HepG2 (cell line): Measurements from ENCODE around the gene SCP2. TPM values are rescaled to one million over a fixed set of nuclear protein-coding genes. Genes with fewer than 3 reads are reported as not detected.

Experiments
- ASH2L ChIP-seq: fragments of 300-600, 200-600 bp; sonication (generic); IDR thresholded peaks from 2 replicates; pipeline ENCODE4 v1.7.0; 2017; ENCODE audit warnings: low read depth, mild to moderate bottlenecking, moderate library complexity, mixed read lengths, low read length; ENCODE audit not compliant: insufficient read length
- BRCA1 ChIP-seq: sonication (generic); formaldehyde crosslinking; IDR thresholded peaks from 2 replicates; pipeline ENCODE4 v1.4.0; 2020; ENCODE audit warnings: missing genetic modification reagents
- CBX1 ChIP-seq: IDR thresholded peaks from one replicate; pipeline ENCODE4 v1.6.1; 2016; ENCODE audit warnings: antibody characterized with exemption, low read depth
- ELF4 ChIP-seq: sonication (generic); formaldehyde crosslinking; IDR thresholded peaks from 2 replicates; pipeline ENCODE4 v1.5.0; 2020; ENCODE audit warnings: missing genetic modification reagents, mild to moderate bottlenecking, moderate library complexity, borderline replicate concordance
- ELK4 ChIP-seq: sonication (generic); formaldehyde crosslinking; IDR thresholded peaks from 2 replicates; pipeline ENCODE4 v1.9.0; 2021; ENCODE audit warnings: missing genetic modification reagents, borderline replicate concordance
- FOXJ3 ChIP-seq: sonication (generic); formaldehyde crosslinking; IDR thresholded peaks from 2 replicates; pipeline ENCODE4 v1.4.0; 2020; ENCODE audit warnings: missing genetic modification reagents, mild to moderate bottlenecking, borderline replicate concordance
- FOXK1 ChIP-seq: sonication (generic); formaldehyde crosslinking; IDR thresholded peaks from 2 replicates; pipeline ENCODE4 v1.4.0; 2020; ENCODE audit warnings: low read depth, missing genetic modification reagents, borderline replicate concordance
- FOXP1 ChIP-seq, 2 experiments: fragments of 450-650 bp in 1 of 2; IDR thresholded peaks; 2 replicates each; pipeline ENCODE4 v1.6.1; 2017 to 2018; ENCODE audit warnings: antibody characterized with exemption in 1 of 2
- GATAD2A ChIP-seq: IDR thresholded peaks from 2 replicates; pipeline ENCODE4 v1.6.1; 2016
- HNF4G ChIP-seq, 2 experiments: sonication (generic) in 1 of 2; formaldehyde crosslinking in 1 of 2; IDR thresholded peaks; 2 replicates each; pipeline versions ENCODE4 v1.4.0 to v1.6.1; 2011 to 2020; ENCODE audit warnings: borderline replicate concordance in 2 of 2, low read depth in 2 of 2, mild to moderate bottlenecking in 2 of 2, low read length in 1 of 2, missing genetic modification reagents in 1 of 2, moderate library complexity in 1 of 2
- KMT2B ChIP-seq: IDR thresholded peaks from 2 replicates; pipeline ENCODE4 v1.6.1; 2016; ENCODE audit warnings: missing genetic modification reagents, missing compliant biosample characterization
- LCORL ChIP-seq, 2 experiments: fragments of 450-650 bp in 1 of 2; sonication (generic) in 1 of 2; formaldehyde crosslinking in 1 of 2; IDR thresholded peaks; 2 replicates each; pipeline versions ENCODE4 v1.5.0 to v1.6.1; 2017 to 2020; ENCODE audit warnings: antibody characterized with exemption in 1 of 2, missing genetic modification reagents in 1 of 2
- MED13 ChIP-seq: sonication (generic); formaldehyde crosslinking; IDR thresholded peaks from 2 replicates; pipeline ENCODE4 v1.5.0; 2020; ENCODE audit warnings: missing genetic modification reagents
- NCOA2 ChIP-seq: sonication (generic); formaldehyde crosslinking; IDR thresholded peaks from 2 replicates; pipeline ENCODE4 v1.8.0; 2022; ENCODE audit warnings: inconsistent platforms
- PHF21A ChIP-seq: sonication (generic); formaldehyde crosslinking; IDR thresholded peaks from 2 replicates; pipeline ENCODE4 v1.5.0; 2020; ENCODE audit warnings: mild to moderate bottlenecking, missing genetic modification reagents
- RCOR2 ChIP-seq: IDR thresholded peaks from 2 replicates; pipeline ENCODE4 v1.6.1; 2016; ENCODE audit warnings: missing biosample characterization, missing genetic modification reagents
- RORA ChIP-seq: sonication (generic); formaldehyde crosslinking; IDR thresholded peaks from 2 replicates; pipeline ENCODE4 v1.5.0; 2020; ENCODE audit warnings: mild to moderate bottlenecking, missing genetic modification reagents, moderate library complexity
- SMAD3 ChIP-seq: sonication (generic); formaldehyde crosslinking; IDR thresholded peaks from 2 replicates; pipeline ENCODE4 v1.4.0; 2020; ENCODE audit warnings: missing genetic modification reagents
- SOX5 ChIP-seq: IDR thresholded peaks from 2 replicates; pipeline ENCODE4 v1.6.1; 2016; ENCODE audit warnings: borderline replicate concordance
- SOX6 ChIP-seq, 2 experiments: fragments of 450-650 bp in 1 of 2; sonication (generic) in 1 of 2; formaldehyde crosslinking in 1 of 2; IDR thresholded peaks; 2 replicates each; pipeline versions ENCODE4 v1.4.0 to v1.6.1; 2017 to 2020; ENCODE audit warnings: antibody characterized with exemption in 1 of 2, mild to moderate bottlenecking in 1 of 2, missing genetic modification reagents in 1 of 2
- YEATS4 ChIP-seq: sonication (generic); formaldehyde crosslinking; IDR thresholded peaks from 2 replicates; pipeline ENCODE4 v1.4.0; 2020; ENCODE audit warnings: missing genetic modification reagents, borderline replicate concordance
- ZNF335 ChIP-seq: sonication (generic); formaldehyde crosslinking; IDR thresholded peaks from 2 replicates; pipeline ENCODE4 v1.4.0; 2020; ENCODE audit warnings: missing genetic modification reagents
- ZNF576 ChIP-seq: sonication (generic); formaldehyde crosslinking; IDR thresholded peaks from 2 replicates; pipeline ENCODE4 v1.4.0; 2020; ENCODE audit warnings: mild to moderate bottlenecking, missing genetic modification reagents
- ZNF614 ChIP-seq: IDR thresholded peaks from 2 replicates; pipeline ENCODE4 v1.6.1; 2018; ENCODE audit warnings: missing biosample characterization, missing genetic modification reagents, inconsistent platforms, borderline replicate concordance
- ZNF7 ChIP-seq: IDR thresholded peaks from 2 replicates; pipeline ENCODE4 v1.6.1; 2016; ENCODE audit warnings: missing biosample characterization, missing genetic modification reagents
- polyA plus RNA-seq, 8 experiments: library from polyadenylated mRNA; depleted of rRNA in 3 of 8; stranded (reverse) in 7 of 8; unstranded in 1 of 8; fragments of >200 nt; fragmentation: Illumina TruSeq in 4 of 8; extraction: Trizol in 4 of 8; gene quantifications; 2 replicates each; pipeline versions ENCODE4 v1.2.1 to v1.2.3, GENCODE V29; 2011 to 2016; ENCODE audit warnings: low read depth in 4 of 8, missing spikeins in 1 of 8, mixed read lengths in 1 of 8; ENCODE audit not compliant: insufficient read depth in 1 of 8
- total RNA-seq, 5 experiments: library from RNA; depleted of rRNA; stranded (reverse); fragments of >200 nt; fragmentation: Illumina TruSeq; extraction: Trizol; gene quantifications; 2 replicates each; pipeline ENCODE4 v1.2.3, GENCODE V29; 2016; ENCODE audit warnings: low read depth in 1 of 5
- TF ChIP-seq, protein P1 (sequence below): sonication (generic); formaldehyde crosslinking; conservative IDR thresholded peaks from 2 replicates; pipeline ENCODE4 v1.4.0; 2020; ENCODE audit warnings: mild to moderate bottlenecking, missing genetic modification reagents, moderate library complexity

The SCP2 gene
- total and polyA plus RNA-seq, 2 of the 13 experiments (the other 11 are each of a cell fraction or from before 2014, with no cell fraction given): 59.0 to 133 TPM

DNA sequence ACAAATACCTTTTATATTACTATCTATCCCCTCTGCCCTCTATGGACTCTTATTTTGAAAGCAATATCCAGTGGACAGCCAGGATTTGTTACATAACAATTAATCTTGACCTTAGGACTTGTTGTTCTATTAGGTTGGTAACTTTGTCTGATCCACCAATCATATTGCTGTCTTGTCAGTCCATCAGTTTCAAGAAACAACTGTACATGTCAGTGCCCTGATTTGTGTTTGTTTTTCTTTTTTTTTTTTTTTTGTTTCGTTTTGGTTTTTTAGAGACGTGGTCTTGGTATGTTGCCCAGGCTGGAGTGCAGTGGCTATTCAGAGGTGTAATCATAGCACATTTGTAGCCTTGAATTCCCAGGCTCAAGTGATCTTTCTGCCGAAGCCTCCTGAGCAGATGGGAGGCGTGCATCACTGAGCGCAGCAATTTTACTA, 1.5 kb upstream of the SCP2 start (continued):
- TF ChIP-seq PHF21A (CRISPR knock-in tag) (peak; percentile 84), ZNF614 (CRISPR knock-in tag) (peak; percentile 54; the same call in 1 of the 2 replicates), FOXJ3 (peak; percentile 44; the same call in 1 of the 2 replicates), MED13 (no peak), SOX6 (IDR thresholded peaks at IDR 0.05) (no peak), SOX6 (CRISPR knock-in tag; IDR thresholded peaks at IDR 0.05) (peak; percentile 84), ASH2L (peak; percentile 69), NCOA2 (CRISPR knock-in tag) (peak; percentile 39; the same call in 1 of the 2 replicates), GATAD2A (CRISPR knock-in tag) (peak; percentile 84), HNF4G (IDR thresholded peaks at IDR 0.05; ENCODE audit: borderline replicate concordance, low read depth, low read length) (peak; percentile 83), HNF4G (CRISPR knock-in tag; IDR thresholded peaks at IDR 0.05; ENCODE audit: borderline replicate concordance, low read depth) (no peak), SOX5 (CRISPR knock-in tag) (peak; percentile 80), ZNF7 (CRISPR knock-in tag) (no peak), ELF4 (CRISPR knock-in tag) (no peak), SMAD3 (CRISPR knock-in tag) (0 out of 2 replicates have a peak, but pooled peaks have one; percentile 19), RCOR2 (CRISPR knock-in tag) (peak; percentile 80; the same call in 1 of the 2 replicates), YEATS4 (CRISPR knock-in tag) (0 out of 2 replicates have a peak, but pooled peaks have one; percentile 38), FOXK1 (CRISPR knock-in tag) (peak; percentile 71; the same call in 1 of the 2 replicates), ELK4 (CRISPR knock-in tag) (no peak), CBX1 (no peak), ZNF576 (CRISPR knock-in tag) (no peak), LCORL (IDR thresholded peaks at IDR 0.05) (peak; percentile 65; the same call in 1 of the 2 replicates), LCORL (CRISPR knock-in tag; IDR thresholded peaks at IDR 0.05) (no peak), BRCA1 (CRISPR knock-in tag) (0 out of 2 replicates have a peak, but pooled peaks have one; percentile 34), RORA (CRISPR knock-in tag) (no peak), ZNF335 (CRISPR knock-in tag) (0 out of 2 replicates have a peak, but pooled peaks have one; percentile 48), KMT2B (CRISPR knock-in tag) (peak; percentile 54; the same call in 1 of the 2 replicates), FOXP1 (IDR thresholded peaks at IDR 0.05) (peak; percentile 54; the same call in 1 of the 2 replicates), FOXP1 (CRISPR knock-in tag; IDR thresholded peaks at IDR 0.05) (peak; percentile 79)
- TF ChIP-seq, protein P1, sequence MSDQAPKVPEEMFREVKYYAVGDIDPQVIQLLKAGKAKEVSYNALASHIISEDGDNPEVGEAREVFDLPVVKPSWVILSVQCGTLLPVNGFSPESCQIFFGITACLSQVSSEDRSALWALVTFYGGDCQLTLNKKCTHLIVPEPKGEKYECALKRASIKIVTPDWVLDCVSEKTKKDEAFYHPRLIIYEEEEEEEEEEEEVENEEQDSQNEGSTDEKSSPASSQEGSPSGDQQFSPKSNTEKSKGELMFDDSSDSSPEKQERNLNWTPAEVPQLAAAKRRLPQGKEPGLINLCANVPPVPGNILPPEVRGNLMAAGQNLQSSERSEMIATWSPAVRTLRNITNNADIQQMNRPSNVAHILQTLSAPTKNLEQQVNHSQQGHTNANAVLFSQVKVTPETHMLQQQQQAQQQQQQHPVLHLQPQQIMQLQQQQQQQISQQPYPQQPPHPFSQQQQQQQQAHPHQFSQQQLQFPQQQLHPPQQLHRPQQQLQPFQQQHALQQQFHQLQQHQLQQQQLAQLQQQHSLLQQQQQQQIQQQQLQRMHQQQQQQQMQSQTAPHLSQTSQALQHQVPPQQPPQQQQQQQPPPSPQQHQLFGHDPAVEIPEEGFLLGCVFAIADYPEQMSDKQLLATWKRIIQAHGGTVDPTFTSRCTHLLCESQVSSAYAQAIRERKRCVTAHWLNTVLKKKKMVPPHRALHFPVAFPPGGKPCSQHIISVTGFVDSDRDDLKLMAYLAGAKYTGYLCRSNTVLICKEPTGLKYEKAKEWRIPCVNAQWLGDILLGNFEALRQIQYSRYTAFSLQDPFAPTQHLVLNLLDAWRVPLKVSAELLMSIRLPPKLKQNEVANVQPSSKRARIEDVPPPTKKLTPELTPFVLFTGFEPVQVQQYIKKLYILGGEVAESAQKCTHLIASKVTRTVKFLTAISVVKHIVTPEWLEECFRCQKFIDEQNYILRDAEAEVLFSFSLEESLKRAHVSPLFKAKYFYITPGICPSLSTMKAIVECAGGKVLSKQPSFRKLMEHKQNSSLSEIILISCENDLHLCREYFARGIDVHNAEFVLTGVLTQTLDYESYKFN (CRISPR knock-in tag): peak; percentile 76
